Suprapubic skin (tissue), 4 donors: ENCODE measurements around the gene MYO5C.

ENCODE experiments used
- EP300 ChIP-seq: sonication (generic); formaldehyde crosslinking; IDR thresholded peaks from one replicate; pipeline ENCODE4 v1.6.1; 2017; ENCODE audit warnings: antibody characterized with exemption
- POLR2A ChIP-seq, 2 donors: fragments of 450-650 bp; IDR thresholded peaks; one replicate each; pipeline ENCODE4 v1.6.1; 2017; ENCODE audit warnings: antibody characterized with exemption in 2 of 2, mild to moderate bottlenecking in 2 of 2, moderate library complexity in 2 of 2
- POLR2AphosphoS5 ChIP-seq, 3 donors: sonication (generic); formaldehyde crosslinking; IDR thresholded peaks; one replicate each; pipeline ENCODE4 v1.6.1; 2017; ENCODE audit warnings: antibody characterized with exemption in 3 of 3
- TF ChIP-seq, protein P1 (sequence below), 2 donors: fragments of 200-600 bp in 1 of 2; fragments of 450-650 bp in 1 of 2; sonication (generic) in 1 of 2; IDR thresholded peaks; one replicate each; pipeline ENCODE4 v1.5.1; 2016 to 2019; ENCODE audit warnings: antibody characterized with exemption in 2 of 2, mild to moderate bottlenecking in 1 of 2, moderate library complexity in 1 of 2

DNA sequence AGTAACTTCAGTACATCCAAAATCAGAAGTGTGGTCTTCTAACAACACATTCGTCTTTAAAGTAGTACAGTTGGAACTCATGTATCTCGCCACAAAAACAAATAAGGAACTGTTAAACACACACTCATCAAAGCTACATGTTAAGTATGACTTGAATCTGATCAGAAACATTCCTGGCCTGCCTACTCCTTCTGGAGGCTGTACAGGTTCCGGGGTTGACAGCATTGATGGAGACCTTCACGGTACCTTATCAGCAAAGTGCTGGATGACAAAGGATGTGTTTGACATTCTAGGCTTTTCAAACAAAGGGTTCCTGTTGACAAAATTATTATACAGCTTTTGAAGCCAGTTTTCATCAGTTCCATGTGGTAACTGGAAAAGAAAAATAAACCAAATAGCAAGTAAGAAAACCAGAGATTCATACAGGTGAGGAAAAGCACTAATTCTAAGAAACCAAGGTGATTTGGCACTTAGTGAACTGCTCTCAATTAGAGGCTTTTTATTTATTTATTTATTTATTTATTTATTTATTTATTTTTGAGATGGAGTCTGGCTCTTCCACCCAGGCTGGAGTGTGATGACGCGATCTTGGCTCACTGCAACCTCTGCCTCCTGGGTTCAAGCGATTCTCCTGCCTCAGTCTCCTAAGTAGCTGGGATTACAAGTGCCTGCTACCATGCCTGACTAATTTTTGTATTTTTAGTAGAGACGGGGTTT lies 44.3 kb downstream of the MYO5C start:
- TF ChIP-seq, protein P1, sequence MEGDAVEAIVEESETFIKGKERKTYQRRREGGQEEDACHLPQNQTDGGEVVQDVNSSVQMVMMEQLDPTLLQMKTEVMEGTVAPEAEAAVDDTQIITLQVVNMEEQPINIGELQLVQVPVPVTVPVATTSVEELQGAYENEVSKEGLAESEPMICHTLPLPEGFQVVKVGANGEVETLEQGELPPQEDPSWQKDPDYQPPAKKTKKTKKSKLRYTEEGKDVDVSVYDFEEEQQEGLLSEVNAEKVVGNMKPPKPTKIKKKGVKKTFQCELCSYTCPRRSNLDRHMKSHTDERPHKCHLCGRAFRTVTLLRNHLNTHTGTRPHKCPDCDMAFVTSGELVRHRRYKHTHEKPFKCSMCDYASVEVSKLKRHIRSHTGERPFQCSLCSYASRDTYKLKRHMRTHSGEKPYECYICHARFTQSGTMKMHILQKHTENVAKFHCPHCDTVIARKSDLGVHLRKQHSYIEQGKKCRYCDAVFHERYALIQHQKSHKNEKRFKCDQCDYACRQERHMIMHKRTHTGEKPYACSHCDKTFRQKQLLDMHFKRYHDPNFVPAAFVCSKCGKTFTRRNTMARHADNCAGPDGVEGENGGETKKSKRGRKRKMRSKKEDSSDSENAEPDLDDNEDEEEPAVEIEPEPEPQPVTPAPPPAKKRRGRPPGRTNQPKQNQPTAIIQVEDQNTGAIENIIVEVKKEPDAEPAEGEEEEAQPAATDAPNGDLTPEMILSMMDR (IDR thresholded peaks at IDR 0.05), result no peak
- no peak for TF ChIP-seq EP300
- no peak for TF ChIP-seq POLR2A (IDR thresholded peaks at IDR 0.05)
- TF ChIP-seq POLR2AphosphoS5 (IDR thresholded peaks at IDR 0.05), result no peak
